Esophagus muscularis mucosa (tissue), 4 donors: Measurements from ENCODE around the gene CS.
"Not testable (repeated sequence)": the region's sequence is repeated elsewhere in the genome, so short reads cannot be mapped to it uniquely, and the experiment has no call there.

Source experiments
- CTCF ChIP-seq, 3 experiments: fragments of 200-600 bp in 2 of 3; fragments of 450-650 bp in 1 of 3; sonication (generic) in 2 of 3; IDR thresholded peaks; one replicate each; pipeline ENCODE4 v1.5.1; 2017 to 2019; ENCODE audit warnings: antibody characterized with exemption in 3 of 3, mild to moderate bottlenecking in 2 of 3, moderate library complexity in 1 of 3
- EP300 ChIP-seq: sonication (generic); formaldehyde crosslinking; IDR thresholded peaks from one replicate; pipeline ENCODE4 v1.6.1; 2017; ENCODE audit warnings: antibody characterized with exemption
- POLR2A ChIP-seq: fragments of 450-650 bp; IDR thresholded peaks from one replicate; pipeline ENCODE4 v1.6.1; 2017; ENCODE audit warnings: antibody characterized with exemption, moderate library complexity, mild to moderate bottlenecking, low read depth
- POLR2AphosphoS5 ChIP-seq, 2 donors: sonication (generic); formaldehyde crosslinking; IDR thresholded peaks; one replicate each; pipeline ENCODE4 v1.6.1; 2017; ENCODE audit warnings: antibody characterized with exemption in 2 of 2

- not testable (repeated sequence) for TF ChIP-seq CTCF (IDR thresholded peaks at IDR 0.05); POLR2A; POLR2AphosphoS5 (IDR thresholded peaks at IDR 0.05); EP300
These were observed 35.4 kb upstream of the CS start for GRCh38 chr12:56335527-56335926.
